Upper lobe of left lung (tissue), 6 donors: Measurements from ENCODE around the gene TTC33. TPM values are rescaled to one million over a fixed set of nuclear protein-coding genes. Genes with fewer than 3 reads are reported as not detected.
"Not testable (repeated sequence)": the region's sequence is repeated elsewhere in the genome, so short reads cannot be mapped to it uniquely, and the experiment has no call there.

Source experiments
- ATAC-seq, 2 donors: fragments of 200-7000 bp; cut with Tn5 transposase; one replicate each; pipeline ENCODE4 v1.9.1; 2022; ENCODE audit warnings: mild to moderate bottlenecking in 2 of 2, moderate library complexity in 2 of 2; ENCODE audit not compliant: low FRiP score in 2 of 2
- DNase-seq, 2 donors: peaks; one replicate each; pipeline ENCODE4 v3.0.0-alpha.2; 2019 to 2020
- H3K27ac ChIP-seq, 4 donors: fragments of 200-600 bp; sonication (generic); one replicate each; pipeline ENCODE4 v1.5.1; 2016 to 2019
- H3K27me3 ChIP-seq, 4 donors: fragments of 200-600 bp; sonication (generic); one replicate each; pipeline ENCODE4 v1.5.1; 2017 to 2019
- H3K36me3 ChIP-seq, 4 donors: fragments of 200-600 bp; sonication (generic); one replicate each; pipeline ENCODE4 v1.5.1; 2016 to 2019
- H3K4me1 ChIP-seq, 4 donors: fragments of 200-600 bp; sonication (generic); one replicate each; pipeline ENCODE4 v1.5.1; 2018 to 2019
- H3K4me3 ChIP-seq, 4 donors: fragments of 200-600 bp; sonication (generic); one replicate each; pipeline ENCODE4 v1.5.1; 2017 to 2019; ENCODE audit warnings: mild to moderate bottlenecking in 2 of 4, moderate library complexity in 1 of 4
- H3K9me3 ChIP-seq, 4 donors: fragments of 200-600 bp; sonication (generic); one replicate each; pipeline ENCODE4 v1.5.1; 2018 to 2019
- EP300 ChIP-seq, 4 donors: sonication (generic); formaldehyde crosslinking; IDR thresholded peaks; one replicate each; pipeline ENCODE4 v1.5.1; 2017; ENCODE audit warnings: antibody characterized with exemption in 4 of 4, control low read depth in 2 of 4
- POLR2A ChIP-seq, 4 donors: fragments of 450-650 bp; IDR thresholded peaks; one replicate each; pipeline ENCODE4 v1.5.1; 2016 to 2017; ENCODE audit warnings: antibody characterized with exemption in 4 of 4, mild to moderate bottlenecking in 2 of 4
- POLR2AphosphoS5 ChIP-seq, 2 donors: sonication (generic); formaldehyde crosslinking; IDR thresholded peaks; one replicate each; pipeline ENCODE4 v1.5.1; 2017; ENCODE audit warnings: antibody characterized with exemption in 2 of 2
- WGBS, 2 donors: methylation state at CpG; one replicate each; pipeline ENCODE4 v1.1.5; 2017 to 2018; 5-methylcytosine and 5-hydroxymethylcytosine counted together
- total RNA-seq, 6 donors: library from RNA; depleted of rRNA in 4 of 6; stranded (reverse); fragments of >200 nt in 4 of 6; gene quantifications; one replicate each; pipeline versions ENCODE4 v1.1.0 to v1.2.1, GENCODE V29; 2016 to 2021
- TF ChIP-seq, protein P1 (sequence below), 6 experiments: fragments of 450-650 bp in 4 of 6; fragments of 200-600 bp in 2 of 6; sonication (generic) in 2 of 6; IDR thresholded peaks; one replicate each; pipeline ENCODE4 v1.5.1; 2016 to 2019; ENCODE audit warnings: antibody characterized with exemption in 6 of 6
- donor health status: DM: no; HTN: no; CAD: no; lungs with moderate emphysema.
- donor health status: DM: no; HTN: yes; CAD: no; lungs with severe emphysema.

The TTC33 gene
- total RNA-seq, 6 donors from 2014 or later = 13.4 to 34.1 (median 17.1) TPM

DNA sequence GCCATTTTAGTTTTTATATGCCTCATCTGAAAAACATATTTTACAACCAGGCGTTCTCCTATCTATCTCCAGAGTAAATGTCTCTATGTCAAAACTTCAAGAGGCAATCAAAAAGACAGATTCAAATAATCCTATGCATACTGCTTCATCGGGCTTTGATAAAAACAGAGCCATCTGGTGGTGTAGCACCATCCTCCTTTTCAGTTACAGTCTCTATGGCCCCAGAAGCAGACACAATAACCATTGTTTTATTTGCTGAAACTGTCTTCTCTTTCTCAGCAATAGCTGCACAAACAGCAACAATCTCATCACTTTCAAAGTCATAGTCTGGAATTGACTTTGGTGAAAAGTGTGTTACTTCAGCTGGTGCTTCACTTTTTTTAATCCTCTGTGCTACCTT, 39.8 kb downstream of the TTC33 start:
- Histone ChIP-seq H3K36me3 (peaks cover 0 to 25% (median under 1%) of the 10 kb centered on the region in 4 donors), H3K27me3 (no peaks in the 10 kb centered on the region), H3K27ac (no peak overlapping the region), H3K9me3 (no peaks in the 10 kb centered on the region), H3K4me1 (no peaks in the 10 kb centered on the region), H3K4me3 (no peak overlapping the region)
- no peak for ATAC-seq
- no peak for DNase-seq
- TF ChIP-seq EP300 (IDR thresholded peaks at IDR 0.05) (no peak), POLR2AphosphoS5 (IDR thresholded peaks at IDR 0.05) (no peak), POLR2A (IDR thresholded peaks at IDR 0.05) (no peak)
- TF ChIP-seq, protein P1, sequence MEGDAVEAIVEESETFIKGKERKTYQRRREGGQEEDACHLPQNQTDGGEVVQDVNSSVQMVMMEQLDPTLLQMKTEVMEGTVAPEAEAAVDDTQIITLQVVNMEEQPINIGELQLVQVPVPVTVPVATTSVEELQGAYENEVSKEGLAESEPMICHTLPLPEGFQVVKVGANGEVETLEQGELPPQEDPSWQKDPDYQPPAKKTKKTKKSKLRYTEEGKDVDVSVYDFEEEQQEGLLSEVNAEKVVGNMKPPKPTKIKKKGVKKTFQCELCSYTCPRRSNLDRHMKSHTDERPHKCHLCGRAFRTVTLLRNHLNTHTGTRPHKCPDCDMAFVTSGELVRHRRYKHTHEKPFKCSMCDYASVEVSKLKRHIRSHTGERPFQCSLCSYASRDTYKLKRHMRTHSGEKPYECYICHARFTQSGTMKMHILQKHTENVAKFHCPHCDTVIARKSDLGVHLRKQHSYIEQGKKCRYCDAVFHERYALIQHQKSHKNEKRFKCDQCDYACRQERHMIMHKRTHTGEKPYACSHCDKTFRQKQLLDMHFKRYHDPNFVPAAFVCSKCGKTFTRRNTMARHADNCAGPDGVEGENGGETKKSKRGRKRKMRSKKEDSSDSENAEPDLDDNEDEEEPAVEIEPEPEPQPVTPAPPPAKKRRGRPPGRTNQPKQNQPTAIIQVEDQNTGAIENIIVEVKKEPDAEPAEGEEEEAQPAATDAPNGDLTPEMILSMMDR (IDR thresholded peaks at IDR 0.05) = no peak
- WGBS, 2 donors = 37 to 88% methylated on average over 2 of the region's 2 CpGs

DNA sequence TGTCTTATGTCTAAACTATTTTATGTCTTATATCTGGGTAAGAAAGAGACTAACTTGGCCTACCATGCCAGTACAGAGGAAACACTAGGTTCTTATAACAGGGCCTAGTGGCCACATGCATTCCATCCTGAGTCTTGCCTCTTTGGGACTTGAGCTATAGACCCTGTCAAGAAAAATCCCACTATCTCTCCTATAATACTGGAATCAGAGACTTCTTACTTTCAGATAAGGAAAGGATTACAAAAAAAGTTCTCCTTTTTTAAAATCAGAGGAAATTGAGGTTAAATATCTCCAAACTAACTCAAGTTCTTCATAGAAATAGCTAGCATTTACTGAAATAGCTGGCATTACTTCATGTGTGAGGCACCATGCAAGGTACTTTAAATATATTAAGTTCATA, 41.8 kb downstream of the TTC33 start:
- TF ChIP-seq, protein P1 (IDR thresholded peaks at IDR 0.05) = no peak
- TF ChIP-seq EP300 (IDR thresholded peaks at IDR 0.05) = no peak
- TF ChIP-seq POLR2A (IDR thresholded peaks at IDR 0.05) = no peak
- H3K4me1 ChIP-seq = no peaks in the 10 kb centered on the region
- H3K9me3 ChIP-seq = no peaks in the 10 kb centered on the region
- ATAC-seq (no peak), DNase-seq (no peak)
- H3K27me3 ChIP-seq = no peaks in the 10 kb centered on the region
- peaks cover 0 to 13% (median 0%) of the 10 kb centered on the region in 4 donors for H3K36me3 ChIP-seq
- no peak overlapping the region for H3K27ac ChIP-seq
- no peak overlapping the region for H3K4me3 ChIP-seq

- not testable (repeated sequence) for ATAC-seq, H3K4me3 ChIP-seq, H3K27ac ChIP-seq
These were observed 45.2 kb downstream of the TTC33 start for GRCh38 chr5:40710575-40710974.

DNA sequence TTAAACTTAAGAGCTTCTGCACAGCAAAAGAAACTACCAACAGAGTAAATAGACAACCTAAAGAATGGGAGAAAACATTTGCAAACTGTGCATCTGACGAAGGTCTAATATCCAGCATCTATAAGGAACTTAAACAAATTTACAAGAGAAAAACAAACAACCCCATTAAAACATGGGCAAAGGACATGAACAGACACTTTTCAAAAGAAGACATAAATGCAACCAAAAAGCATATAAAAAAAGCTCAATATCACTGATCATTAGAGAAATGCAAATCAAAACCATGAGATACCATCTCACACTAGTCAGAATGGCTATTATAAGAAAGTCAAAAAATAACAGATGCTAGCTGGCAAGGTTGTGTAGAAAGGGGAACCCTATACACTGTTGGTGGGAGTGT, 50.3 kb downstream of the TTC33 start:
- not testable (repeated sequence) for ATAC-seq, H3K9me3 ChIP-seq
- WGBS, 2 donors = 94 to 100% methylated on average over 1 of the region's 1 CpG

More at GRCh38 chr5:40710575-40710974, 45.2 kb downstream of the TTC33 start:
- not testable (repeated sequence) for H3K9me3 ChIP-seq, H3K36me3 ChIP-seq, H3K4me1 ChIP-seq, DNase-seq, H3K27me3 ChIP-seq

DNA sequence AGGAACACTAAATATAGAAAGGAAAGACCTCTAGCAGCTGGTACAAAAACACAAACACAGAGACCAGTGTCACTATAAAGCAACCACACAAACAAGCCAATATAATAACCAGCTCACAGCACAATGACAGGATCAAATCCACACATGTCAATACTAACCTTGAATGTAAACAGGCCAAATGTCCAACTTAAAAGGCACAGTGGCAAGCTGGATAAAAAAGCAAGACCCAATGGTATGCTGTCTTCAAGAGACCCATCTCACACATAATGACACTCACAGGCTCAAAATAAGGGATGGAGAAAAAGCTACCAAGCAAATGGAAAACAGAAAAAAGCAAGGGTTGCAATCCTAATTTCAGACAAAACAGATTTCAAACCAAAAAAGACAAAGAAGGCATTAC, 53.7 kb downstream of the TTC33 start:
- not testable (repeated sequence) for H3K4me3 ChIP-seq, H3K27ac ChIP-seq, DNase-seq, H3K36me3 ChIP-seq, H3K4me1 ChIP-seq, H3K9me3 ChIP-seq, H3K27me3 ChIP-seq, ATAC-seq

More for the DNA sequence above, 50.3 kb downstream of the TTC33 start:
- not testable (repeated sequence) for H3K27me3 ChIP-seq, H3K36me3 ChIP-seq, H3K4me3 ChIP-seq, DNase-seq, H3K27ac ChIP-seq, H3K4me1 ChIP-seq

GRCh38 chr5:40700116-40700782, 55.5 kb downstream of the TTC33 start:
- Histone ChIP-seq H3K36me3 (no peaks in the 10 kb centered on the region), H3K9me3 (peaks cover 0 to 9% (median 0%) of the 10 kb centered on the region in 4 donors), H3K27ac (no peak overlapping the region), H3K4me3 (no peak overlapping the region), H3K27me3 (no peaks in the 10 kb centered on the region), H3K4me1 (no peaks in the 10 kb centered on the region)
- 96 to 97% methylated on average over 4 to 5 of the region's 5 CpGs for WGBS, 2 donors
- no peak for DNase-seq
- ATAC-seq = no peak
- TF ChIP-seq, protein P1 (IDR thresholded peaks at IDR 0.05) = no peak
- TF ChIP-seq POLR2AphosphoS5 (IDR thresholded peaks at IDR 0.05) (no peak), EP300 (IDR thresholded peaks at IDR 0.05) (no peak), POLR2A (IDR thresholded peaks at IDR 0.05) (no peak)
